K562 (cell line): ENCODE measurements around the gene TSC22D1. TPM values are rescaled to one million over a fixed set of nuclear protein-coding genes. Genes with fewer than 3 reads are reported as not detected.

Source experiments
- ATAC-seq: fragments of 200-7000 bp; cut with Tn5 transposase; 3 replicates; pipeline ENCODE4 v1.9.1; 2020; ENCODE audit warnings: moderate library complexity
- BruUV-seq: library from RNA; stranded (reverse); fragments of 400-500 nt; replicated peaks from 2 replicates; lab custom pipeline; 2021; lab: Mats Ljungman, UMichigan
- CTCF ChIA-PET: fragments of 300-600 bp; formaldehyde crosslinking; extraction: SDS; loops from one replicate; lab custom pipeline; 2021; ENCODE audit warnings: low intra/inter-chr PET ratio; lab: Yijun Ruan, JAX
- POLR2A ChIA-PET: fragments of 300-600, 350-650 bp; sonication (Branson Sonifier 250); formaldehyde crosslinking; extraction: SDS; loops from one replicate; lab custom pipeline; 2021; ENCODE audit warnings: antibody characterized with exemption, inconsistent platforms; lab: Yijun Ruan, JAX
- DNase-seq, 4 experiments: peaks; one replicate each; pipeline versions ENCODE4 v3.0.0 to v3.0.0-alpha.2; 2011 to 2018; ENCODE audit warnings: low spot score in 3 of 4, mixed read lengths in 3 of 4; ENCODE audit errors: extremely low read depth in 1 of 4
- FAIRE-seq: peaks from 2 replicates; lab custom pipeline; 2011; peaks lifted over from hg19 to GRCh38; lab: Jason Lieb, UNC
- H2AFZ ChIP-seq: 2 replicates; pipeline ENCODE4 v1.6.0; 2011; ENCODE audit warnings: low read depth, low read length, control low read depth, inconsistent platforms
- H3K27ac ChIP-seq: fragments of 200-600 bp; 3 replicates; pipeline ENCODE4 v1.8.0; 2011; ENCODE audit warnings: low read depth, mild to moderate bottlenecking, control low read depth, inconsistent platforms, low read length, moderate library complexity, mixed read lengths; ENCODE audit errors: extremely low read depth
- H3K27me3 ChIP-seq, 2 experiments: fragments of 300-600 bp in 1 of 2; 2 replicates in 1 of 2; 3 replicates in 1 of 2; pipeline versions ENCODE4 v1.6.0 to v1.8.0; 2011; ENCODE audit warnings: inconsistent platforms in 2 of 2, low read length in 2 of 2, mild to moderate bottlenecking in 1 of 2, mixed read lengths in 1 of 2, moderate library complexity in 1 of 2; ENCODE audit not compliant: control insufficient read depth in 2 of 2, insufficient read depth in 2 of 2
- H3K36me3 ChIP-seq: fragments of 300-600 bp; 3 replicates; pipeline ENCODE4 v1.8.0; 2011; ENCODE audit warnings: mild to moderate bottlenecking, low read length, inconsistent platforms; ENCODE audit not compliant: control insufficient read depth, insufficient read depth
- H3K4me1 ChIP-seq, 2 experiments: fragments of 200-600 bp in 1 of 2; replicated peaks in 1 of 2; 2 replicates in 1 of 2; 3 replicates in 1 of 2; pipeline versions ENCODE4 v1.5.1 to v1.8.0; 2011; ENCODE audit warnings: inconsistent platforms in 2 of 2, low read length in 2 of 2, mild to moderate bottlenecking in 1 of 2, mixed read lengths in 1 of 2, moderate library complexity in 1 of 2; ENCODE audit not compliant: control insufficient read depth in 2 of 2, insufficient read depth in 2 of 2
- H3K4me2 ChIP-seq: 2 replicates; pipeline ENCODE4 v1.6.1; 2011; ENCODE audit warnings: low read length, control low read depth, inconsistent platforms, mixed read lengths; ENCODE audit not compliant: insufficient read depth
- H3K4me3 ChIP-seq: fragments of 200-600 bp; sonication (generic), shearing (Covaris generic); 2 replicates; pipeline ENCODE4 v1.5.1; 2016; ENCODE audit warnings: control low read depth, inconsistent platforms
- H3K79me2 ChIP-seq: fragments of 200-600 bp; 3 replicates; pipeline ENCODE4 v1.8.0; 2011; ENCODE audit warnings: low read length, inconsistent platforms; ENCODE audit not compliant: control insufficient read depth, insufficient read depth
- H3K9ac ChIP-seq, 2 experiments: 2 replicates each; pipeline versions ENCODE4 v1.6.0 to v1.6.1; 2011; ENCODE audit warnings: low read depth in 2 of 2, low read length in 2 of 2, control low read depth in 1 of 2, inconsistent platforms in 1 of 2, mild to moderate bottlenecking in 1 of 2, mixed read lengths in 1 of 2; ENCODE audit not compliant: insufficient read depth in 1 of 2
- H3K9me1 ChIP-seq: one replicate; pipeline ENCODE4 v1.6.0; 2011; ENCODE audit warnings: inconsistent platforms, mild to moderate bottlenecking, low read length, moderate library complexity; ENCODE audit not compliant: control insufficient read depth, insufficient read depth
- H3K9me3 ChIP-seq: replicated peaks from 2 replicates; pipeline ENCODE4 v1.5.1; 2011; ENCODE audit warnings: low read depth, low read length, inconsistent platforms; ENCODE audit not compliant: control insufficient read depth, insufficient read depth
- H4K20me1 ChIP-seq: replicated peaks from 2 replicates; pipeline ENCODE4 v1.6.1; 2011; ENCODE audit warnings: low read length, inconsistent platforms, mixed read lengths; ENCODE audit not compliant: control insufficient read depth, insufficient read depth
- CBX5 ChIP-seq: IDR thresholded peaks from 2 replicates; pipeline ENCODE4 v1.6.1; 2014; ENCODE audit warnings: low read depth, borderline replicate concordance
- CEBPZ ChIP-seq: fragments of 150-350 bp; IDR thresholded peaks from 2 replicates; pipeline ENCODE4 v1.6.1; 2014; ENCODE audit warnings: low read depth, mild to moderate bottlenecking, low read length, borderline replicate concordance
- CHD2 ChIP-seq: IDR thresholded peaks from 2 replicates; pipeline ENCODE4 v1.6.1; 2011; ENCODE audit warnings: low read depth, low read length
- E2F3 ChIP-seq: fragments of 250-450 bp; sonication (Bioruptor Pico); IDR thresholded peaks from 2 replicates; pipeline ENCODE4 v1.4.0; 2020; ENCODE audit warnings: mild to moderate bottlenecking
- HNRNPUL1 ChIP-seq: fragments of 200-400 bp; formaldehyde crosslinking; IDR thresholded peaks from 2 replicates; pipeline ENCODE4 v1.6.1; 2017; ENCODE audit warnings: low read length
- JUN ChIP-seq, 2 experiments: sonication (generic) in 1 of 2; formaldehyde crosslinking in 1 of 2; IDR thresholded peaks; 2 replicates each; pipeline versions ENCODE4 v1.6.1 to v1.8.0; 2012 to 2022; ENCODE audit warnings: borderline replicate concordance in 2 of 2, mild to moderate bottlenecking in 2 of 2, improper control_type of control experiment in 1 of 2, low read depth in 1 of 2, low read length in 1 of 2, missing genetic modification reagents in 1 of 2
- KLF10 ChIP-seq: fragments of 250-450 bp; sonication (Bioruptor Pico); IDR thresholded peaks from 2 replicates; pipeline ENCODE4 v1.6.1; 2021; ENCODE audit warnings: matching md5 sums
- MCM7 ChIP-seq, 2 experiments: fragments of 450-650 bp; IDR thresholded peaks; 2 replicates each; pipeline ENCODE4 v1.6.1; 2016 to 2018
- MYC ChIP-seq, 2 experiments: fragments of 250-450 bp in 1 of 2; sonication (Bioruptor Pico) in 1 of 2; IDR thresholded peaks; 2 replicates each; pipeline versions ENCODE4 v1.5.1 to v1.6.1; 2012 to 2021; ENCODE audit warnings: low read depth in 2 of 2, borderline replicate concordance in 1 of 2, improper control_type of control experiment in 1 of 2, low read length in 1 of 2, mild to moderate bottlenecking in 1 of 2, moderate library complexity in 1 of 2
- SETDB1 ChIP-seq: IDR thresholded peaks from one replicate; pipeline ENCODE4 v1.6.1; 2012; ENCODE audit warnings: low read length, control low read depth, inconsistent platforms
- SIN3A ChIP-seq, 2 experiments: fragments of 150-350 bp in 1 of 2; IDR thresholded peaks; 2 replicates each; pipeline ENCODE4 v1.6.1; 2011 to 2016; ENCODE audit warnings: borderline replicate concordance in 2 of 2, low read depth in 2 of 2, low read length in 2 of 2, mild to moderate bottlenecking in 2 of 2, moderate library complexity in 2 of 2; ENCODE audit not compliant: control insufficient read depth in 1 of 2
- STAG1 ChIP-seq: sonication (generic); formaldehyde crosslinking; IDR thresholded peaks from 2 replicates; pipeline ENCODE4 v1.5.0; 2020; ENCODE audit warnings: missing genetic modification reagents, borderline replicate concordance
- STAT5A ChIP-seq: IDR thresholded peaks from 2 replicates; pipeline ENCODE4 v1.6.1; 2012; ENCODE audit warnings: low read length, inconsistent platforms, borderline replicate concordance
- TAF15 ChIP-seq: fragments of 200-400 bp; formaldehyde crosslinking; IDR thresholded peaks from 2 replicates; pipeline ENCODE4 v1.6.1; 2017; ENCODE audit warnings: mild to moderate bottlenecking, low read depth, low read length, moderate library complexity
- TARDBP ChIP-seq: fragments of 450-650 bp; IDR thresholded peaks from 2 replicates; pipeline ENCODE4 v1.6.1; 2016
- TRIM28 ChIP-seq: fragments of 450-650 bp; IDR thresholded peaks from 2 replicates; pipeline ENCODE4 v1.6.1; 2017
- ZFP30 ChIP-seq: fragments of 250-450 bp; sonication (Bioruptor Pico); IDR thresholded peaks from 2 replicates; pipeline ENCODE4 v1.8.0; 2022; ENCODE audit warnings: moderate library complexity, mild to moderate bottlenecking, inconsistent platforms, borderline replicate concordance
- ZNF239 ChIP-seq: fragments of 250-450 bp; sonication (Bioruptor Pico); IDR thresholded peaks from 2 replicates; pipeline ENCODE4 v1.4.0; 2020; ENCODE audit warnings: mild to moderate bottlenecking
- ZNF778 ChIP-seq: fragments of 450-650 bp; formaldehyde crosslinking; IDR thresholded peaks from 2 replicates; pipeline ENCODE4 v1.4.0; 2020; ENCODE audit warnings: mild to moderate bottlenecking, moderate library complexity
- WGBS: fragments of 100-300 bp; shearing (Covaris generic); methylation state at CpG from one replicate; pipeline ENCODE4 v1.1.6; 2016; ENCODE audit warnings: low coverage, mixed read lengths; ENCODE audit not compliant: insufficient coverage; ENCODE audit errors: missing lambda C conversion rate; 5-methylcytosine and 5-hydroxymethylcytosine counted together
- in situ Hi-C: fragments of 300-500 bp; cut with MboI; formaldehyde crosslinking; loops from 4 replicates; pipeline ENCODE4 v1.15.0; 2018; ENCODE audit warnings: inconsistent platforms, mixed read lengths
- intact Hi-C: fragments of 100-400 bp; cut with micrococcal nuclease; formaldehyde crosslinking; loops from 2 replicates; pipeline ENCODE4 v1.14.2; 2022
- polyA plus RNA-seq, 8 experiments: library from polyadenylated mRNA; depleted of rRNA in 4 of 8; stranded (reverse) in 5 of 8; unstranded in 3 of 8; fragments of >200 nt; fragmentation: Nextera tagmentation in 2 of 8; fragmentation: Illumina TruSeq in 1 of 8; extraction: Ambion mirVana in 2 of 8; extraction: Trizol in 1 of 8; gene quantifications; 2 replicates each; pipeline versions ENCODE4 v1.2.1 to v1.2.3, GENCODE V29; 2011 to 2014; ENCODE audit warnings: inconsistent platforms in 1 of 8, missing spikeins in 1 of 8
- total RNA-seq, 7 experiments: library from RNA; depleted of rRNA in 6 of 7; stranded (reverse); fragments of >200 nt in 6 of 7; fragmentation: Illumina TruSeq in 2 of 7; extraction: Trizol in 2 of 7; gene quantifications; 2 replicates each; pipeline versions ENCODE4 v1.2.1 to v1.2.3, GENCODE V29; 2011 to 2021; ENCODE audit warnings: low replicate concordance in 1 of 7

TSC22D1 gene
- total and polyA plus RNA-seq, 9 of the 15 experiments (the other 6 are each of a cell fraction or from before 2014, with no cell fraction given): 2.6 to 19.8 (median 8.4) TPM

- ChIA-PET CTCF (no interaction called here), POLR2A (interaction anchor here (0.6 to 0.9 kb wide), 2 partner anchors 11 to 580 kb away, joined by 3 read pairs; no protein-coding TSS in a partner anchor)
- ATAC-seq (peak; percentile 88), FAIRE-seq (no peak), DNase-seq (peak; percentile 14 to 42 (median 20))
- H4K20me1 ChIP-seq: no peaks in the 10 kb centered on the region
- no TSS peak for BruUV-seq
- no peaks in the 10 kb centered on the region for H3K79me2 ChIP-seq
- H3K4me1 ChIP-seq: peaks cover 2 to 9% of the 10 kb centered on the region in 2 experiments; a peak in 2 of 5 replicates
- no peak overlapping the region for H3K27ac ChIP-seq
- TF ChIP-seq SIN3A (IDR thresholded peaks at IDR 0.05; ENCODE audit: borderline replicate concordance in 2 of 2, control insufficient read depth in 1 of 2, low read depth in 2 of 2, low read length in 2 of 2) (no peak), JUN (IDR thresholded peaks at IDR 0.05; ENCODE audit: borderline replicate concordance, low read depth, low read length) (no peak), JUN (CRISPR knock-in tag; IDR thresholded peaks at IDR 0.05; ENCODE audit: borderline replicate concordance) (no peak), STAG1 (CRISPR knock-in tag) (no peak), KLF10 (CRISPR knock-in tag) (no peak), ZFP30 (CRISPR knock-in tag) (no peak), SETDB1 (no peak), CBX5 (no peak), STAT5A (no peak), E2F3 (CRISPR knock-in tag) (no peak), HNRNPUL1 (no peak), ZNF778 (CRISPR knock-in tag) (no peak), MYC (IDR thresholded peaks at IDR 0.05; ENCODE audit: low read depth, low read length) (no peak), MYC (CRISPR knock-in tag; IDR thresholded peaks at IDR 0.05; ENCODE audit: borderline replicate concordance, low read depth) (no peak), ZNF239 (CRISPR knock-in tag) (no peak), MCM7 (IDR thresholded peaks at IDR 0.05) (no peak), TAF15 (no peak), TARDBP (no peak), CEBPZ (no peak), CHD2 (no peak), TRIM28 (no peak)
- H2AFZ ChIP-seq: 0 out of 2 replicates have a peak overlapping the region, but pooled peaks have one; percentile 51
- no peaks in the 10 kb centered on the region for H3K27me3 ChIP-seq
- no peak overlapping the region for H3K4me3 ChIP-seq
- 39% methylated on average over 5 of the region's 15 CpGs for WGBS
- H3K9me3 ChIP-seq: no peaks in the 10 kb centered on the region
- no peak overlapping the region; a peak in 1 of 4 replicates for H3K9ac ChIP-seq
- H3K9me1 ChIP-seq: no peaks in the 10 kb centered on the region
- no peak overlapping the region for H3K4me2 ChIP-seq
- in situ Hi-C loops (no loop called here), intact Hi-C loops (no loop called here)
- H3K36me3 ChIP-seq: no peaks in the 10 kb centered on the region
Measured at GRCh38 chr13:44591316-44591715, 15.2 kb upstream of the TSC22D1 start.
